M059J (cell line): ENCODE results near the gene UMODL1. TPM values are rescaled to one million over a fixed set of nuclear protein-coding genes. Genes with fewer than 3 reads are reported as not detected.

Experiments used
- DNase-seq: peaks from one replicate; pipeline ENCODE4 v3.0.0-alpha.2; 2012; ENCODE audit warnings: low read depth
- total RNA-seq: library from RNA; depleted of rRNA; stranded (reverse); fragments of >200 nt; shearing (Covaris generic); gene quantifications from 2 replicates; pipeline ENCODE4 v1.2.3, GENCODE V29; 2014

The UMODL1 gene
- total RNA-seq, 1 experiment from 2014 or later: not detected

DNA sequence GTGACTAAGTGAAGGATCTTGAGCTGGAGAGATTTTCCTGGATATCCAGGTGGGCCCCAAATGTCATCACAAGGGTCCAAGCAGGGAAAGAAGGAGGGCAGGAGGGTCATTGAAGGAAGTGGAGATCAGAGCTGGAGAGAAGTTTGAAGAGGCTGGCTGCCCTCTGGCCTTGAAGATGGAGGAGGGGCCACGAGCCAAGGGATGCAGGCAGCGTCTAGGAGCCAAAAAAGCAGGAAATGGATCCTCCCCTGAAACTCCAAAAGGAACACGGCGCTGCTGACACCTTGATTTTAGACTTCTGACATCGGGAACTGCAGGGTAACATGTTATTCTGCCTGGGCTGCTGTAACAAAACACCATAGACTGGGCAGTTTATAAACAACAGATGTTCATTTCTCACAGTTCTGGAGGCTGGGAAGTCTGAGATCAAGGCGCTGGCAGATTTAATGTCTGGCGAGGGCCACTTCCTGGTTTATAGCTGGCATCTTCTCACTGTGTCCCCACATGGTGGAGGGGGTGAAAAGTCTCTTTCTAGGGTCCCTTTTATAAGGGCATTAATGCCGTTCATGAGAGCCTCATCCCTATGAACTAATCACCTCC, 32.2 kb upstream of the UMODL1 start:
- DNase-seq: peak; percentile 66

GRCh38 chr21:42039470-42039901, 31.6 kb upstream of the UMODL1 start:
- DNase-seq: peak; percentile 76

DNA sequence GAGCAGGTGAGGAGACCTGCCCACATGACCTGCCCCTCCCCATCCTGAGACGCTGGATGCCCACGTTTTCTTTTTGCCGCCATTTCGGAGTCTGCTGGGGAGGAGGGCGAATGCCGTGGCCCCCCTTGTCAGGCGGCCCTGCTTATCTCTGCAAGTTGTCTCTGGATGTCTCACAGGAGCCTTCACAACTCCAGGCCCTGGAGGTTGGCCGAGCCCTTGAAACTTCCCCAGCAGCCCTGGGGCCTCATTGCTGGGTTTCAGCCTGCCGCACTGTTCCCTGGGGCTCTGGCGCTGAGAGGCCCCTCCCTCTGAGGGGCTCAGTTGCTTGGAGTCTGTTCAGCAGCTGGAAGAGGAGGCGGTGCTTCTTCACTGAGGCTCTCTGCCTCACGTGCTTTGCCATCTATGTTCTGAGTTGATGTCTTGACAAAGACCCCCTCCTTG, 31.2 kb upstream of the UMODL1 start:
- peak; percentile 73 for DNase-seq

DNA sequence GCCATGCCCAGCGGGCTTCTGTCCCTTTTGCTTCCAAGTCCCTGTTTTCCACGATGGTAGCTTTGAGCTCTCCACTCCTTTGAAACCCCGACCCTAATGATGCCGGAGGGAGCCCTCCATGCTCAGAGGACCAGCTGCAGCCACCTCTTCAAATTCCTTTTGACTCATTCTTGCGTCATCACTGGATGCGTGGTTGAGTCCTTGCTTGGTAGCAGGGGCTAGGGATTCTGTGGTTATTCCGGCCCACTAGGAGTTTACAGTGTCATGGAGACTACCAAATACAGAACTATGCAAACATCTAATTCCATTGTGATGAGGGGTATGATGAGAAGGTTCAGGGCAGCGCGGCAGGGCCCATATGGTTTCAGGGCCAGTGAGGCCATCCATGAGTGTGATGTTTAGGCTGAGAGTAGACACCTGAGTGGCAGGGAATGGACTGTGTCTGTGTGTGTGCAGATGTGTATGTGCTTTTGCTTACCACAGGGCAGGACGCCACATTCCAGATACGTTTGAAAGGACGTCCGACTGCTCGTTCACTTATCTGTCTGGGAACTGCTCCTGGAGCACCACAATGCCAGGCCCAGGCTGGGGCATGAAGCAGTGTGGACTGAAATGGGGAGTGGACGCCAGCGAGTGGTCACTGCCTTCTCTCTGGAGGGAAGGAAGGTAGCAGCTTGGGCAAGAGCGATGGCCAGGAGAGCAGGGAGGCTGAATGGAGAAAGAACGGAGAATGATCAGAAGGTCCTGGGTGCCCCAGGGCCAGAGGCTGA, 30.5 kb upstream of the UMODL1 start:
- DNase-seq: peak; percentile 100

DNA sequence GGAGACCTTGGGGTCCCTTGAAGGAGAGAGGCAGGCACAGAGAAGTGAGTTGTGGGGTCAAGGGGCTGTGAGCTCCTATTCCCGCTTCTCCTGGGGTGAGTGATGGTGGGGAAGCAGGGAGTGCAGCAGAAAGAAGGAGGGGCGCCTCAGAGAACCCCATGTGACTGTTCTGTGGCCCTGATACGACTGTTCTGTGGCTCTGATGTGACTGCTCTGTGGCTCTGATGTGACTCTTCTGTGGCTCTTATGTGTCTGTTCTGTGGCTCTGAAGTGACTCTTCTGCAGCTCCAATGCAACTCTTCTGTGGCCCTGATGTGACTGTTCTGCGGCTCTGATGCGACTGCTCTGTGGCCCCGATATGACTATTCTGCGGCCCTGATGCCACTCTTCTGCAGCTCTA, 29.9 kb upstream of the UMODL1 start:
- DNase-seq: no peak

DNA sequence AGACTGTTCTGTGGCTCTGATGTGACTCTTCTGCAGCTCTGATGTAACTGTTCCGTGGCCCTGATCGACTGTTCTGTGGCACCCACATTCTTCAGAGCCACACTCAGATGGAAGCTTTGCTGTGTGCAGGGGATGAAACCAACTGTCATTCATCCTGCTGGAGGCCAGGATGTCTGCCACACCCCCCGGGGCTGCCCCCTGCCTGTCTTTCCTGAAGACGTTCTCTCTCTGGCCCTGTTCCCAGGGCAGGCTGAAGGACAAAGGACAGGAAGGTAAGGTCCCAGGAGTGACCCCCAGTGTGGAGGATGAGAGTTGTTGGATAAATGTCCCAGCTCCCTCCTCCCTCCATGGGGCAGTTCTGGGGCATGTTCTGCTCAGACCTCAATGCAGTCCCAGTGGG, 29.4 kb upstream of the UMODL1 start:
- peak; percentile 41 for DNase-seq

GRCh38 chr21:42042651-42043050, 28.5 kb upstream of the UMODL1 start:
- no peak for DNase-seq

DNA sequence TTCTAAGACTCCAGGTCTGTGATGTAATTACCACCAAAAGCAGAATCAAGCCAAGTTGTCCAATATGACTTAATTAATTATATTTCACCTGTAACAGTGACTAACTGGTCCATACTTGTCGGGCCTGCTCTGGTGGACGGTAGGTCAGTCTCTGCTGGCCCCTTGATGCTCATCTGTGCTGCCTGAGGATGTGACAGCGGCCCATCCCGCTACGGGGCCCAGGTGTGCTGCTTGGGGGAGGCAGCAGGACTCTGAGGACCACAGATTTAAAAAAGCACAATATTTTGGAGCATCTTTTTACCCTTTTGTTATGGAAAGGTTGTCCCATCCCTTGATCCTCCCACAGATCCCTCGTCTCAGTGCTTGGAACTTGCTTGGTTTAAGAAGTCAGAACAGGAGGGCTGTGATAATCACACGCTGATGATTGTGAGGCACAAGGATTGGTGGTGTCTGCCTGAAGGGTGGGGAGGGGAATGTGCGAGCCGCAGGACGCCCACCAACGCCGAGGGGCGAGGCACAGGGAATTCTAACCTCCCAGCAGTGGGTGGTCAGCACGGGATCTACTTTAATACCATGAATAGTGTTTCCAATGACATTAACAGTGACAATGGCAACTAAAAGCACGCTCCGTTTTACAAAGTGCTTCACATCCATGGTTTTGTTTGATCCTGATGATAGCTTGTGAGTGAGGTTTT, 27.8 kb upstream of the UMODL1 start:
- no peak for DNase-seq

DNA sequence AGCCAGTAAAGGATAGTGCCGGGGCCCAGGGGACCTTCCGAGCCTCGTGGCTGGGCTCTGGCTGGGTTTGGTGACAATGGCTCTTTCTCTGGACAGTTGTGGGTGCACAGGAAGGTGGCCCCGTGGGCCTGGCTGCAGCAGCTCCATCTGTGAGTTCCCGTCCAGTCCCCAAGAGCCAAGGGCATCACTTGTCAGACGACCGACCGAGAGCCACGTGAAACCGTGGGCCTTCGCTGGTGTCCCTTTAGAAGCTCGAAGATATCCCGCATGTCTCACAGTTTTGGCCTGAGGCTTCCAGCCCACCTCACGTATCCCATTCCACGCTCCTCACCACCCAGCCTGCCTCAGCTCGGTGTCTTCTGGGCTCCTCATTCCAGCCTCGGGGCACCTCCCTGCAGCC, 27.2 kb upstream of the UMODL1 start:
- no peak for DNase-seq

DNA sequence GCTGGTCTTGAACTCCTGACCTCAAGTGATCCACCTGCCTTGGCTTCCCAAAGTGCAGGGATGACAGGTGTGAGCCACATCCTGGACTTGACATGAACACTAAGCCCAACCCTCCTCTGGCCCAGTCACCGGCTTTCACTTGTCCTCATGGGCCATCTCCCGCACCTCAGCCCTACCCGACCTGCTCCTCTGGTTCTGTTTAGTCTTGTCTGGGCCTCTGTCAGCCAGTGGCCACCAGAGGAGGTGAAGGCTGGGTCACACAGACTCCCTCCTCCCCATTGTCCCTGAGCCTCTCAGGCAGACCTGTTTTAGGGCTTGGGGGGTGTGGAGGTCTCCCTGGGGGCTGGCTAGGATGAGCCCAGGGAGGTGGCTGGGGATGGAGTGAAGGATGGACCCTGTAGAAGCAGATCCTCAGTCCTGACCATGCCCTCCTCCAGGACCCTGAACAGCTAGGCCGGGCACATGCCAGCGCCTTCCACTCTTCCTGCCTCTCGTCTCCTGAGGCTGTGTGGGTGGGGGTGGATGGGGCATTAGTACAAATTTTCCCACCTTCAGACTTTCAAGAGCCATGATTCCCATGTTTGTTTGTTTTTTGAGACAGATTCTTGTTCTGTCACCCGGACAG, 26.1 kb upstream of the UMODL1 start:
- no peak for DNase-seq

DNA sequence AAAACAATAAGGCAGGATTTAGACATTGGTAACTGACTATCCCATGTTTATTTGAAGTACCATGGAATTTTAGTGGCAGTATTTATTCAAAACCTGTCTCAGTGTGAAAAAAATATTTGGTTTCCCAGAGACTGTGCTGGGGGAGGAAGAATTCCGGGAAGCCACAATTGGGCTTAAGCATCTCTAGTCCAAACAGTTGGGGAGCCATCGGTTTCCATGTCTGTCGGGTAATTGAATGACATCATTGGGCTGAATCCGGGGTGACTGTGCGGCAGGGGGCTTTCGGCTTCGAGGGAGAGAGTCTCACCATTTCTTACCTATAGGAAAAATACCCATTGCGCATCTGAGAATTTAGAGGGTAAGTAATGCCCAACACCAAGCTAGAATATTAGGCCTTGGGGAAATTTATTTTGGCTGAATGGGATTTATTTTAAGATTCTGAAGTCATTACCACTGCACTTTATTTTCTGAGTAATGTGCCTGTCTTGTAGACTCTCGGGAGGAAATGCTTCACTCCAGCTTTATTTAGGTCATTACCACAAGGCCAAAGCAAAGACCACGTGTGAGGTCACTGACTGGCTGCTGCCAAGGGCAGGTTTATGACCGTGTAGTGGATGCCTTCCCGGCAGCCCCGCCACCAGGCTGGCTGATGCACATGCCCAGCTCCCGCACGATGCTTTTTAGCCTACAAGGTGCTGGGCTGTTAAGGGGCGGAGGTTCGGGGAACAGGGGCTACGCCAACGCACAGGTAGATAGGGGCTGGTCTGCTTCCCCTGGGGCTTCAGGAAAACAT, 23.1 kb upstream of the UMODL1 start:
- DNase-seq: peak; percentile 99

- no peak for DNase-seq
Measured at GRCh38 chr21:42048870-42049577, 22.1 kb upstream of the UMODL1 start.

DNA sequence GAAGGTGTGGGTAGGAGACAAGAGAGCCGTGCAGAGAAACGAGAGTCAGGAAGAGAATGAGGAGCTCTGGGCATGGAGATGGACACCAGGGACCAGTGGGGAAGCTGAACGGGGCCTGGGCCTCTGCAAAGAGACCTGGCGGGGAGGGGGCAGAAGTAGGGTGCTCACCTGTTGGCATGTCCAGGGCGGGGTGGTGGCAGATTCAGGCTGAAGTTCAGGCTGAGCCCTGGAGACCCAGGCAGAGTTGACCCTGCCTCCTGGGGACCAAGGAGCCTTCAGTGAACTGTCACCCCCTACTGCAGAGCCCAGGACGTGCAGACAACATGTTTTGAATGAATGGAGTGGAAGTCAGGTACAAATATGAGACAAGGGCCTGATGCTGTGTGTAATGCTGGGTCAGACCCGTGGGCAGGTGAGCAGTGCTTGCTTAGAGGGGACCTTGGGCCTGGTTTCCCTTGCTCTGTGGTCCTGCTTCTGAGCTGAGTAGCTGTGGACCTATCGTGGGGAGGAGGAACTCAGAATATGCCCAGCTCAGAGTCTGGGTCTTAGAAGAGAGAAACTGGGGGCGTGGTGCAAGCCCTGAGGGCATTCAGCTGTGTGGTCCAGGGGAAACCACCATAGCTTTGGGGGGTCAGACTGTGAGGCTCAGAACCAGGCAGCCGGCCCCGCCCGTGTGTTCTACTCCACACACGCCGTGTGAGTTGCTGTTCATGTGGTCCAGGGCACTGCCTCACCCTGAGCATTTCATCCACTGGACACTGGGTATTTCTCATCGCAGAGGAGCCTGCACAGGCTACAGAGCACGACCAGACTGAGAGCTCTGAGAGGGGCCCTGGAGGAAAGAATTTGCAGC, 21.3 kb upstream of the UMODL1 start:
- no peak for DNase-seq

- DNase-seq: no peak
Measured at GRCh38 chr21:42051788-42052187, 19.3 kb upstream of the UMODL1 start.

DNA sequence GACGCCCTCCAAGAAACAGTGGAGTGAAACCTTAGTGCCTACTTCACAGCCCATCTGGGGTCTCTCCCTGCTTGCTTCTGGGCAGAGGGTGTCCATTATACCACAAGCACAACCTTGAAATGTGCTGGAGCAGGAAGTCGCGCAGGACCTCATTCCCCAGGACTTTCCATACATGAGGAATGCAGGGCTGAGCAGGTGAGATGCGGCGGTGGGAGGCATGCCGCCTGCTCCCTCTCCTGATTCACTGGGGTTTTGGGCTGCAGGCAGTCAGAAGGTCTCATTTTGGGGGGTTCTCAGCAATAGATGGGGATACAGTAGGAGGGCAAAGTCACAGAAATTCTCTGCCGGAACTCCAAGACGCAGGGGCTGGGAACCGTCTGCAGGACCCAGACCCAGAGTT, 15.7 kb upstream of the UMODL1 start:
- DNase-seq: no peak

DNA sequence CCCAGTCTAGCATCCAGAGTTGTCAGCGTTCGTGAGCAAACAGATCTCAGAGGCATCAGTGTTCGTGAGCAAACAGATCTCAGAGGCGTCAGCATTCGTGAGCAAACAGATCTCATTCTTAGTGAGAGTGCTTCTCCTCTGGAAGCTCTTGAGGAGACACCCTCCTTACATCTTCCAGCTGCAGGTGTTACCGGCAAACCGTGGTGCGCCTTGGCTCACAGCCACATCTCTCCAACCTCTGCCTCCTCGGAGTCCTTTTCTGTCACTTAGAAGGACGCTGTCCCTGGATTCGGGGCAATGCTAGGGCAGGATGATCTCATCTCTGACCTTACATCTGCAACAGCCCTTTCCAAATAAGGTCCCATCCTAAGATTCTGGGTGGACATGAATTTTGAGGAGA, 14.6 kb upstream of the UMODL1 start:
- peak; percentile 38 for DNase-seq

GRCh38 chr21:42056996-42057689, 14.0 kb upstream of the UMODL1 start:
- DNase-seq: peak; percentile 96

- no peak for DNase-seq
Measured at GRCh38 chr21:42057851-42058437, 13.2 kb upstream of the UMODL1 start.

DNA sequence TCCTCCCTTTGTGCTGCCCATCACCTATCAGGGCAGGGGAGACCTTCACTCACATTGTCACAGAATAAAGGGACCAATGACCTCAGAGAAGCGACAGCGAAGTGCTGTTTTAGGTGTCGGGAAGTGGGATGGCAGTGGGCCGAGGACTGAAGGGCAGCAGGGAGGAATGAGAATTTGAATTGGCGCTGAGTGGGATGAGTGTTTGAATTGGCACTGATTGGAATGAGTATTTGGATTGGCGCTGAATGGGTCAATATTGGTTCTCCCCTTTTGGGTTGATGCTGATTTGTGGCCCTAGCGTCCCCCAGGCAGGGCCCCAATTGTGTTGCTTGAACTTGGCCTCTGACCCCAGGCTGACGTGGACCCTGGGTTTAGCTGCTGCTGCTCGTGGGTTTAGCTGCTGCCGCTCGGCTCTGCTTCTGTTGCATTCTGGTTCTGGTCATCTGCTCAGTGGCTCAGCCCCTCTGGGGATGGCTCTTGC, 12.4 kb upstream of the UMODL1 start:
- DNase-seq: no peak
